SU-DHL-6 (cell line): ENCODE results near the gene CLDN7.

ENCODE experiments used
- H2AFZ ChIP-seq: fragments of 200-600 bp; sonication (generic); 2 replicates; pipeline ENCODE4 v1.6.1; 2014; ENCODE audit warnings: low read depth, mild to moderate bottlenecking, moderate library complexity, mixed read lengths, antibody characterized with exemption, low read length; ENCODE audit not compliant: severe bottlenecking
- H3F3A ChIP-seq: fragments of 200-600 bp; shearing (Covaris generic); 2 replicates; pipeline ENCODE4 v1.6.0; 2016; ENCODE audit warnings: antibody characterized with exemption, mild to moderate bottlenecking; ENCODE audit not compliant: insufficient read depth
- H3K27ac ChIP-seq: fragments of 200-600 bp; sonication (generic); 2 replicates; pipeline ENCODE4 v1.5.1; 2016; ENCODE audit warnings: low read depth, mild to moderate bottlenecking, low read length, moderate library complexity, mixed read lengths
- H3K27me3 ChIP-seq: fragments of 200-600 bp; sonication (generic), shearing (Covaris generic); 2 replicates; pipeline ENCODE4 v1.6.0; 2014; ENCODE audit warnings: mild to moderate bottlenecking, low read length
- H3K36me3 ChIP-seq: fragments of 200-600 bp; sonication (generic); 2 replicates; pipeline ENCODE4 v1.6.1; 2014; ENCODE audit warnings: mild to moderate bottlenecking, low read length, mixed read lengths
- H3K4me2 ChIP-seq: fragments of 300-600, 200-600 bp; shearing (Covaris generic), sonication (generic); 2 replicates; pipeline ENCODE4 v1.6.0; 2014; ENCODE audit warnings: low read length, low read depth, mild to moderate bottlenecking; ENCODE audit not compliant: poor library complexity, severe bottlenecking
- H3K4me3 ChIP-seq: fragments of 200-600 bp; sonication (generic); 2 replicates; pipeline ENCODE4 v1.5.1; 2014; ENCODE audit warnings: antibody characterized with exemption, low read length, mild to moderate bottlenecking, mixed read lengths; ENCODE audit not compliant: insufficient read depth, poor library complexity, severe bottlenecking
- H3K79me2 ChIP-seq: fragments of 200-600 bp; sonication (generic); 2 replicates; pipeline ENCODE4 v1.6.1; 2014; ENCODE audit warnings: mild to moderate bottlenecking, low read length, moderate library complexity; ENCODE audit not compliant: insufficient read depth
- H3K9ac ChIP-seq: fragments of 200-600 bp; sonication (generic); 2 replicates; pipeline ENCODE4 v1.7.0; 2014; ENCODE audit warnings: mild to moderate bottlenecking, low read length
- H3K9me2 ChIP-seq: fragments of 200-600 bp; sonication (generic); replicated peaks from 2 replicates; pipeline ENCODE4 v1.6.1; 2014; ENCODE audit warnings: low read length; ENCODE audit not compliant: insufficient read depth
- H3K9me3 ChIP-seq: fragments of 200-600 bp; sonication (generic); 2 replicates; pipeline ENCODE4 v1.6.1; 2014; ENCODE audit warnings: low read length, mixed read lengths; ENCODE audit not compliant: insufficient read depth
- H4K20me1 ChIP-seq: fragments of 200-600 bp; sonication (generic); 2 replicates; pipeline ENCODE4 v1.6.1; 2014; ENCODE audit warnings: low read depth, mild to moderate bottlenecking, antibody characterized with exemption, low read length, moderate library complexity, mixed read lengths
- CTCF ChIP-seq: fragments of 200-600 bp; sonication (generic); IDR thresholded peaks from one replicate; pipeline ENCODE4 v1.5.1; 2017; ENCODE audit warnings: antibody characterized with exemption, mild to moderate bottlenecking, low read length, moderate library complexity; ENCODE audit not compliant: insufficient read depth, poor library complexity, severe bottlenecking
- EZH2phosphoT487 ChIP-seq: fragments of 200-600 bp; sonication (generic), shearing (Covaris generic); conservative IDR thresholded peaks from 2 replicates; pipeline ENCODE4 v1.6.1; 2018; ENCODE audit warnings: mild to moderate bottlenecking, antibody characterized with exemption, low read length, moderate library complexity, mixed read lengths

The CLDN7 gene

GRCh38 chr17:7215652-7216180 lies 46.6 kb downstream of the CLDN7 start:
- no peak for TF ChIP-seq CTCF
- TF ChIP-seq EZH2phosphoT487: no peak
- no peak overlapping the region for H3K27ac ChIP-seq
- H2AFZ ChIP-seq: no peak overlapping the region
- H3K9ac ChIP-seq: no peak overlapping the region
- no peaks in the 10 kb centered on the region for H3K9me2 ChIP-seq
- no peaks in the 10 kb centered on the region for H3K36me3 ChIP-seq
- H3F3A ChIP-seq: peaks cover 5% of the 10 kb centered on the region; the same call in 1 of the 2 replicates
- H3K9me3 ChIP-seq: no peaks in the 10 kb centered on the region
- H3K79me2 ChIP-seq: no peaks in the 10 kb centered on the region
- no peak overlapping the region for H3K4me2 ChIP-seq
- no peaks in the 10 kb centered on the region for H3K27me3 ChIP-seq
- H4K20me1 ChIP-seq: no peaks in the 10 kb centered on the region
- H3K4me3 ChIP-seq: no peak overlapping the region

DNA sequence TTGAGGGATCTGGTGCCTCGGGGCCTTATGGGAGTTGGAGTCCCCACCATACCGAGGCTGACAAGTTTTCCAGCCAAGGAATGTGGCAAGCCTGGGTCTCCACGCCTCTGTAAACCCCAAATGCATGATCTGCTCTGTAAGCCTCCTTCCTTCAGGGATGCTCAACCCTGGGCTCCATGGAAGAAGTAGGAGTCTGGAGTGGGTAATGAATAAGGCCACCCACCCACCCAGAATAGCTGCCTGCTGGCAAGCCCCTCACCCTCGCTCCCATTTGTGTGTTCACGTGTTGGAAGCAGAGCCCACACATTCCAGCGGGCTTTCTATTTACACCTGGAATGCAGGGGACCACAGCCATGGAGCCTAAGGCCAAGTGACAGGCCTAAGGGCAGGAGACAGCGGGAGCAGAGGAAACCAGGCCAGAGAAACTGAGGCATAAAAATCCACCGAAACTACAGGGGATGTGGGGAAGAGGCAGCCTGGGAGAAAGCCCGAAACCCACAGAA lies 47.1 kb downstream of the CLDN7 start:
- Histone ChIP-seq H3K27me3 (no peaks in the 10 kb centered on the region), H4K20me1 (no peaks in the 10 kb centered on the region), H3K4me3 (no peak overlapping the region), H3K4me2 (peak overlapping the region; percentile 67), H3K9me3 (no peaks in the 10 kb centered on the region), H3F3A (peaks cover 5% of the 10 kb centered on the region; the same call in 1 of the 2 replicates), H3K36me3 (no peaks in the 10 kb centered on the region), H3K9me2 (no peaks in the 10 kb centered on the region), H3K9ac (0 out of 2 replicates have a peak overlapping the region, but pooled peaks have one; percentile 15), H2AFZ (no peak overlapping the region), H3K27ac (no peak overlapping the region), H3K79me2 (no peaks in the 10 kb centered on the region)
- no peak for TF ChIP-seq CTCF
- no peak for TF ChIP-seq EZH2phosphoT487

GRCh38 chr17:7214300-7215135 lies 47.8 kb downstream of the CLDN7 start:
- Histone ChIP-seq H3K9me2 (no peaks in the 10 kb centered on the region), H4K20me1 (no peaks in the 10 kb centered on the region), H3K27ac (no peak overlapping the region), H3K9ac (peak overlapping the region; percentile 15; the same call in 1 of the 2 replicates), H3K4me2 (peak overlapping the region; percentile 67), H3F3A (peaks cover 5% of the 10 kb centered on the region; the same call in 1 of the 2 replicates), H3K4me3 (peak overlapping the region; percentile 46), H3K9me3 (no peaks in the 10 kb centered on the region), H3K79me2 (no peaks in the 10 kb centered on the region), H3K36me3 (no peaks in the 10 kb centered on the region), H2AFZ (peak overlapping the region; percentile 6), H3K27me3 (no peaks in the 10 kb centered on the region)
- TF ChIP-seq EZH2phosphoT487 (no peak), CTCF (no peak)
